CD4-positive, alpha-beta T cell (primary cell): Measurements from ENCODE around the gene NEURL1. TPM values are rescaled to one million over a fixed set of nuclear protein-coding genes. Genes with fewer than 3 reads are reported as not detected.

Experiments used
- ATAC-seq: fragments of 200-7000 bp; cut with Tn5 transposase; one replicate; pipeline ENCODE4 v1.10.0; 2022; ENCODE audit warnings: mild to moderate bottlenecking; ENCODE audit not compliant: poor library complexity
- CTCF ChIA-PET: fragments of 350-600 bp; sonication (Branson Sonifier 250); formaldehyde crosslinking; loops from one replicate; lab custom pipeline; 2021; ENCODE audit warnings: antibody characterized with exemption, inconsistent platforms; lab: Charles Lee
- POLR2A ChIA-PET: fragments of 350-600 bp; sonication (Branson Sonifier 250); formaldehyde crosslinking; loops from one replicate; lab custom pipeline; 2021; ENCODE audit warnings: antibody characterized with exemption, inconsistent platforms; lab: Charles Lee
- DNase-seq, 14 experiments: peaks; one replicate each; pipeline ENCODE4 v3.0.0-alpha.2; 2013 to 2020; ENCODE audit warnings: mixed read lengths in 2 of 14
- H3K27ac ChIP-seq, 2 donors: one replicate each; pipeline versions ENCODE4 v1.5.1 to v1.7.0; 2013; ENCODE audit warnings: low read length in 2 of 2, low read depth in 1 of 2, mild to moderate bottlenecking in 1 of 2
- H3K27me3 ChIP-seq, 2 experiments: 1 replicate in 1 of 2; 2 replicates in 1 of 2; pipeline versions ENCODE4 v1.6.1 to v1.7.0; 2013; ENCODE audit warnings: low read length in 2 of 2, control low read depth in 1 of 2, mild to moderate bottlenecking in 1 of 2, moderate library complexity in 1 of 2; ENCODE audit not compliant: insufficient read depth in 2 of 2, control insufficient read depth in 1 of 2
- H3K36me3 ChIP-seq: one replicate; pipeline ENCODE4 v1.6.1; 2013; ENCODE audit warnings: low read length, control low read depth; ENCODE audit not compliant: insufficient read depth
- H3K4me1 ChIP-seq: one replicate; pipeline ENCODE4 v1.6.1; 2013; ENCODE audit warnings: low read length, control low read depth; ENCODE audit not compliant: insufficient read depth
- H3K4me3 ChIP-seq: one replicate; pipeline ENCODE4 v1.5.1; 2013; ENCODE audit warnings: mild to moderate bottlenecking, low read length, moderate library complexity
- H3K9me3 ChIP-seq, 2 experiments: 1 replicate in 1 of 2; 2 replicates in 1 of 2; pipeline versions ENCODE4 v1.6.1 to v1.7.0; 2013; ENCODE audit warnings: low read length in 2 of 2, mild to moderate bottlenecking in 2 of 2, control low read depth in 1 of 2, moderate library complexity in 1 of 2; ENCODE audit not compliant: control insufficient read depth in 1 of 2, insufficient read depth in 1 of 2
- H3K27ac Mint-ChIP-seq: one replicate; pipeline ENCODE4 v1.8.0; 2020; ENCODE audit warnings: mixed read lengths
- H3K27me3 Mint-ChIP-seq: one replicate; pipeline ENCODE4 v1.8.0; 2021; ENCODE audit warnings: mixed read lengths
- H3K36me3 Mint-ChIP-seq: one replicate; pipeline ENCODE4 v1.8.0; 2021; ENCODE audit warnings: low read depth, mixed read lengths
- H3K4me1 Mint-ChIP-seq: one replicate; pipeline ENCODE4 v1.8.0; 2021; ENCODE audit warnings: low read depth, mixed read lengths
- H3K4me3 Mint-ChIP-seq: one replicate; pipeline ENCODE4 v1.8.0; 2020; ENCODE audit warnings: mild to moderate bottlenecking, mixed read lengths
- H3K9me3 Mint-ChIP-seq: one replicate; pipeline ENCODE4 v1.8.0; 2020; ENCODE audit warnings: mixed read lengths
- intact Hi-C, 2 experiments: fragments of 100-400 bp; cut with DNase I in 1 of 2; cut with micrococcal nuclease in 1 of 2; formaldehyde crosslinking; loops; one replicate each; pipeline versions ENCODE4 v1.15.1 to v1.9.0; 2023 to 2025; cut with DNase I, micrococcal nuclease
- total RNA-seq, 174 experiments: library from RNA in 2 of 174; stranded (reverse) in 2 of 174; gene quantifications; one replicate each; pipeline ENCODE4 v1.2.3 and lab custom pipeline; 2021 to 2026
- TF ChIP-seq, protein P1 (sequence below): fragments of 200-600 bp; IDR thresholded peaks from one replicate; pipeline ENCODE4 v1.8.0; 2022; ENCODE audit warnings: antibody characterized with exemption, mild to moderate bottlenecking

NEURL1 gene
- total RNA-seq, 2 experiments from 2014 or later: 0.85 to 1.1 TPM

DNA sequence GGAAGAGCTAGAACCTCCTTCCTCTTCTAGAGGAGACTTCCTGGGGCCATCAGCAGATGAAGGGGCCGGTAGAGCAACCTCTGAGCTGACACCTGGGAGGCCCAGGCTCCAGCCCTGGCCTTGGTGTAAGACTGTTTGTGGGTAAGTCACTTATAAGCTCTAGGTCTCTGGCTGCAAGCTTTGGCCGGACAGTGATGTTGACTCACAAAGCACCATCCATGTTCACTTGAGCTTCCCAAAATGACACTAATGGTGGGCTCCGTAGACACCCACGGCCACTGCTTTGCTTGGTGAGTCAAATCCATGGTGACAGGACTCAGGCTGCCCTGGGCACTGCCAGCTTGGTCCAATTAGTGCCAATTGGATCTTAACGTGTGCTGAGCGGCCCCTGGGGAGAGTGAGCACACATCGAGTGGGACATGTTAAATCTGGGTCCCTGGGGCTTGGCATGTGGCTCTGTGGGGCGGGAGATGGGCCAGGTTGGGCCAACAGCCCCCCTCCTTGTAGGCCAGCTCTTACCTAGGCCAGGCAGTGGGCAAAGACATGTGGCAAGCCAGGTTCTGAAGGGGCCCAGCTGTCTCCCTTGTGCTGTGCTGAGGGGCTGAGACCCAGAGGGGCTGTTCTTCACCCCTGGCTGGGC, 16.7 kb downstream of the NEURL1 start:
- Histone ChIP-seq H3K27ac (no peak overlapping the region), H3K36me3 (no peaks in the 10 kb centered on the region), H3K4me1 (no peaks in the 10 kb centered on the region), H3K27me3 (no peaks in the 10 kb centered on the region), H3K9me3 (no peaks in the 10 kb centered on the region), H3K4me3 (no peak overlapping the region)
- POLR2A ChIA-PET: no interaction called here
- ATAC-seq (no peak), DNase-seq (no peak)
- intact Hi-C loops: no loop called here
- H3K27ac Mint-ChIP-seq: no peak overlapping the region
- TF ChIP-seq, protein P1, sequence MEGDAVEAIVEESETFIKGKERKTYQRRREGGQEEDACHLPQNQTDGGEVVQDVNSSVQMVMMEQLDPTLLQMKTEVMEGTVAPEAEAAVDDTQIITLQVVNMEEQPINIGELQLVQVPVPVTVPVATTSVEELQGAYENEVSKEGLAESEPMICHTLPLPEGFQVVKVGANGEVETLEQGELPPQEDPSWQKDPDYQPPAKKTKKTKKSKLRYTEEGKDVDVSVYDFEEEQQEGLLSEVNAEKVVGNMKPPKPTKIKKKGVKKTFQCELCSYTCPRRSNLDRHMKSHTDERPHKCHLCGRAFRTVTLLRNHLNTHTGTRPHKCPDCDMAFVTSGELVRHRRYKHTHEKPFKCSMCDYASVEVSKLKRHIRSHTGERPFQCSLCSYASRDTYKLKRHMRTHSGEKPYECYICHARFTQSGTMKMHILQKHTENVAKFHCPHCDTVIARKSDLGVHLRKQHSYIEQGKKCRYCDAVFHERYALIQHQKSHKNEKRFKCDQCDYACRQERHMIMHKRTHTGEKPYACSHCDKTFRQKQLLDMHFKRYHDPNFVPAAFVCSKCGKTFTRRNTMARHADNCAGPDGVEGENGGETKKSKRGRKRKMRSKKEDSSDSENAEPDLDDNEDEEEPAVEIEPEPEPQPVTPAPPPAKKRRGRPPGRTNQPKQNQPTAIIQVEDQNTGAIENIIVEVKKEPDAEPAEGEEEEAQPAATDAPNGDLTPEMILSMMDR: no peak
- H3K9me3 Mint-ChIP-seq: no peaks in the 10 kb centered on the region
- H3K36me3 Mint-ChIP-seq: no peaks in the 10 kb centered on the region
- peaks cover 7% of the 10 kb centered on the region for H3K27me3 Mint-ChIP-seq
- no peak overlapping the region for H3K4me3 Mint-ChIP-seq
- H3K4me1 Mint-ChIP-seq: no peaks in the 10 kb centered on the region
- CTCF ChIA-PET: no interaction called here

DNA sequence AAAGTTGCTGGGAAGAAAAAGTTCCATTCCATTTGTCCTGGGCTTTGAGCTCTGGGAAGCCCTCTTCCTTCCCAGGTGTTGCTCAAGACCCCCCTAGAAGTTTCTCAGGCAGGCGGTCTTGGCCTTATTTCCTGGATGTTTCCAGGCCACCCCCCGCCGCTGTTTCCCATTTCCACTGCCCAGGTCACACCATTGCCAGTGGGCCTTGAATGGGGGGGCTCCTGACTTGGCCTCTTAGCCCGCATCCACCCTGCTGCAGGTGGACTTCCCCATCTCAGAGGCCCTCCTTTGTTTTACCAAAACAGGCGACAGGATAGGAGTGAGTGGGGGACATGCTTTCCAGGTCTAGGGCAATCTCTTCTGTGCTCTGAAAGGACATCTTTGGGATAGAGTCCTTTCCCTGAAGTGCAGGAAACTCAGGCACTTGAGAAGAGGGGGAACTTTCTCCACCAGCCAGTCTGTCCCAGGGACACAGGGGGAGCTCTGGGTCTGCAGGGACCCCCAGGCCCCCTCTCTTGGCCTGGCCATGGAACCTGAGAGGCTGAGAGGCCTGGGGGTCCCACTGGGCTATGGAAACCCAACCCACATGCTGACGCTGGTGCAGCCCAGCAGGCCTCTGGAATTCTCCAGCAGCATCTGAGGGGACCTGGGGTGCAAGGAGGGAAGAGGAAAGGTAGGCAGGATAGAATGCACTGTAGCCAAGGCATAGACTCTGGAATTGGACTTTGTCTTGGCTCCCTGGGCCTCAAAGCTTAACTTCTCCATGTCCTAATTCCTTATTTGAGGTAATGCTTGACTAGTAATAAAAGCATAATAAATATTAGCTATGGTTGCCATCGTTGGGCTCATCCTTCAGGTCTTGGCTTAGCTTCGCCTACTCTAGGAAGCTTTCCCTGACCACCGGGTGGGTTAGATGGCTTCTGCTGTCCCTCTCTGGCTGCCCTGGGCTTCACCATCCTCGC, 17.6 kb downstream of the NEURL1 start:
- POLR2A ChIA-PET: no interaction called here
- no peak overlapping the region for H3K4me3 ChIP-seq
- H3K27me3 ChIP-seq: no peaks in the 10 kb centered on the region
- Mint-ChIP-seq H3K9me3 (no peaks in the 10 kb centered on the region), H3K4me3 (no peak overlapping the region), H3K27me3 (peaks cover 7% of the 10 kb centered on the region), H3K4me1 (peaks cover 5% of the 10 kb centered on the region), H3K36me3 (no peaks in the 10 kb centered on the region), H3K27ac (no peak overlapping the region)
- intact Hi-C loops: no loop called here
- H3K27ac ChIP-seq: no peak overlapping the region
- DNase-seq (no peak), ATAC-seq (no peak)
- H3K4me1 ChIP-seq: no peaks in the 10 kb centered on the region
- CTCF ChIA-PET: no interaction called here
- no peaks in the 10 kb centered on the region for H3K9me3 ChIP-seq
- TF ChIP-seq, protein P1: no peak
- no peaks in the 10 kb centered on the region for H3K36me3 ChIP-seq

DNA sequence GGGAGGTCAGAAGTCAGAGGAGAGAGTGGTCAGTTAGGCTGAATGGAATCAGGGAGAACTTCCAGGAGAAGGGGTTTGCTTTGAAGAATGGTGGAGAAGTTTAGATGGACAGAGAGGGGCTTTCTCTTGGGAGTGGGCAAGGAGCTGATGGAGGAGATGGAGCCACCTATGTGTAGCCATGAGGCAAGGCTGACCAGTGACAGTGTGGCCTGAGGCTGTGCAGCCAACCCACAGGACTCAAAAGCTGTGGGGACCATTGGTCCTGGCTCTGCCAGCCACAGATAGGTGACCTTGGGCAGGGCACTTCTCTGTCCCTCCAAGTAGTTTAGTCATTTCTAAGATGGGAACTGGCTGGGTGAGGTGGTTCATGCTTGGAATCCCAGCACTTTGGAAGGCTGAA, 18.7 kb downstream of the NEURL1 start:
- no peaks in the 10 kb centered on the region for H3K27me3 ChIP-seq
- peaks cover 5% of the 10 kb centered on the region for H3K4me1 Mint-ChIP-seq
- no peak for ATAC-seq

More for the DNA sequence above, 18.7 kb downstream of the NEURL1 start:
- intact Hi-C loops: no loop called here
- H3K4me3 ChIP-seq: no peak overlapping the region
- no peak overlapping the region for H3K27ac ChIP-seq
- H3K36me3 ChIP-seq: no peaks in the 10 kb centered on the region
- Mint-ChIP-seq H3K27me3 (peaks cover 7% of the 10 kb centered on the region), H3K9me3 (no peaks in the 10 kb centered on the region), H3K36me3 (no peaks in the 10 kb centered on the region), H3K4me3 (no peak overlapping the region), H3K27ac (no peak overlapping the region)
- no peak for DNase-seq
- ChIA-PET CTCF (no interaction called here), POLR2A (no interaction called here)
- H3K4me1 ChIP-seq: no peaks in the 10 kb centered on the region
- TF ChIP-seq, protein P1: no peak
- no peaks in the 10 kb centered on the region for H3K9me3 ChIP-seq
